WTC11 (cell line): ENCODE results near the gene RSBN1L.

ENCODE experiments used
- ATF6 ChIP-seq: sonication (generic); formaldehyde crosslinking; IDR thresholded peaks from 2 replicates; pipeline ENCODE4 v1.8.1; 2023; ENCODE audit warnings: mild to moderate bottlenecking, missing genetic modification reagents
- CBFB ChIP-seq: sonication (generic); formaldehyde crosslinking; IDR thresholded peaks from 2 replicates; pipeline ENCODE4 v1.8.1; 2022; ENCODE audit warnings: mild to moderate bottlenecking, low read depth, missing genetic modification reagents
- CREB1 ChIP-seq: sonication (generic); formaldehyde crosslinking; IDR thresholded peaks from 2 replicates; pipeline ENCODE4 v1.8.0; 2023; ENCODE audit warnings: mild to moderate bottlenecking, missing genetic modification reagents
- CTCF ChIP-seq: fragments of 200-600 bp; IDR thresholded peaks from 2 replicates; pipeline ENCODE4 v1.8.0; 2022; ENCODE audit warnings: antibody characterized with exemption
- ESRRA ChIP-seq: sonication (generic); formaldehyde crosslinking; IDR thresholded peaks from 2 replicates; pipeline ENCODE4 v1.8.1; 2022; ENCODE audit warnings: mild to moderate bottlenecking, missing genetic modification reagents, borderline replicate concordance
- ETV6 ChIP-seq: sonication (generic); formaldehyde crosslinking; IDR thresholded peaks from 2 replicates; pipeline ENCODE4 v1.8.1; 2022; ENCODE audit warnings: mild to moderate bottlenecking, missing genetic modification reagents
- FOXK1 ChIP-seq: sonication (generic); formaldehyde crosslinking; IDR thresholded peaks from 2 replicates; pipeline ENCODE4 v1.8.0; 2022; ENCODE audit warnings: mild to moderate bottlenecking, moderate library complexity, missing genetic modification reagents
- MAX ChIP-seq: sonication (generic); formaldehyde crosslinking; IDR thresholded peaks from 2 replicates; pipeline ENCODE4 v1.8.0; 2022; ENCODE audit warnings: mild to moderate bottlenecking, missing genetic modification reagents
- STAT6 ChIP-seq: sonication (generic); formaldehyde crosslinking; conservative IDR thresholded peaks from 2 replicates; pipeline ENCODE4 v1.8.1; 2023; ENCODE audit warnings: mild to moderate bottlenecking, low read depth, missing genetic modification reagents, moderate library complexity
- ZNF121 ChIP-seq: sonication (generic); formaldehyde crosslinking; IDR thresholded peaks from 2 replicates; pipeline ENCODE4 v1.8.0; 2023; ENCODE audit warnings: missing genetic modification reagents
- ZNF281 ChIP-seq: sonication (generic); formaldehyde crosslinking; IDR thresholded peaks from 2 replicates; pipeline ENCODE4 v1.8.0; 2023; ENCODE audit warnings: mild to moderate bottlenecking, missing genetic modification reagents

- TF ChIP-seq ATF6, result no peak
- no peak for TF ChIP-seq ZNF281
- no peak for TF ChIP-seq CBFB (CRISPR knock-in tag)
- TF ChIP-seq CTCF, result no peak
- no peak for TF ChIP-seq ESRRA
- no peak for TF ChIP-seq MAX (CRISPR knock-in tag)
- no peak for TF ChIP-seq STAT6
- TF ChIP-seq ZNF121 (CRISPR knock-in tag), result no peak
- TF ChIP-seq ETV6 (CRISPR knock-in tag), result no peak
- TF ChIP-seq CREB1, result no peak
- no peak for TF ChIP-seq FOXK1
Observed at GRCh38 chr7:77786741-77787140, 90.5 kb downstream of the RSBN1L start.
